Stimulated activated CD4-positive, alpha-beta T cell treated with anti-CD3 and anti-CD28 coated beads, Interleukin-15, amount 100 ng/mL, for 48 hours (primary cell): ENCODE data around the gene MTRF1.
"Not testable (repeated sequence)": the region's sequence is repeated elsewhere in the genome, so short reads cannot be mapped to it uniquely, and the experiment has no call there.

Experiments used
- DNase-seq, 2 donors: peaks; one replicate each; pipeline ENCODE4 v3.0.0-alpha.2; 2020; ENCODE audit warnings: low read depth in 2 of 2

The MTRF1 gene

DNA sequence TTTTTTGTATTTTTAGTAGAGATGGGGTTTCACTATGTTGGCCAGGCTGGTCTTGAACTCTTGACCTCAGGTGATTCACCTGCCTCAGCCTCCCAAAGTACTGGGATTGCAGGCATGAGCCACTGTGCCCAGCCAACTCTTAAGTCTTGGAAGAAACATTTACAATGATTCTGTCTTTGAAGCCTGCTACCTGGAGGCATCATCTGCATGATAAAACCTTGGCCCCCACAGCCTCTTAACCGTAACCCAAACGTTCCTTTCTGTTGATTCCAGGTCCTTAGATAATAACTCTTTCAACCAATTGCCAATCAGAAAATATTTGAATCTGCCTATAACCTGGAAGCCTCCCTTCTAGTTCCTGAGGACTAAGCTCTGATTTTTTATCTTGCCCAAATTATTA, 15.8 kb upstream of the MTRF1 start:
- not testable (repeated sequence) for DNase-seq

DNA sequence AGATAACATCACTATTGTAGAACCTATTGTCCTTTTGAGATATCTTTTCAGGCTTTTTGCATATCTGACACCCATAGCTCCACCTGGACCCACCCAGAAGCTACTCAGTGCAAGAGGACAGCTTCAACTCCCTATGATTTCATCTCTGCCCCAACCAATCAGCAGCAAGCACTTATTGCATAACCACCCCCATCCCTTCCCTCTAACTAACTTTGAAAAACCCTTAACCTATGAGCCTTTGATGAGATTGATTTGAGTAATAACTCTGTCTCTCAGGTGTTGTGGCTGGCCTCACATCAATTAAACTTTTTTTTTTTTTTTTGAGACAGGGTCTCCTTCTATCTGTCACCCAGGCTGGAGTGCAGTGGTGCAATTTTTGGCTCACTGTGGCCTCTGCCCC, 13.4 kb upstream of the MTRF1 start:
- DNase-seq = no peak

DNA sequence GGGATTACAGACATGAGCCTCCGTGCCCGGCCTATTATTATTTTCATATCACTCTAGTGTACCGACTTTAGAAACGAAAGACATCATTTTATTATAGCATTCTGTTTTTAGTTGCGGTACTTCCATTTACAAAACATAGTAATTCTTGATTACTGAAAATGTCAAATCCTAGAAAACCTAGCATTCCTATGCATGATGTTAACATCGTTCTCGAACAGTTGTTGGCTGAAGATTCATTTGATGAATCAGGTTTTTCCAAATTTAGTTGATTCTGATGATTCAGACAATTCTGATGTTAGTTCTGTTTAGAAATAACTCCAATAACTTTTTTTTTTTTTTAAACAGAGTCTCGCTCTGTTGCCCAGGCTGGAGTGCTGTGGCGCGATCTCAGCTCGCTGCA, 11.5 kb upstream of the MTRF1 start:
- no peak for DNase-seq

DNA sequence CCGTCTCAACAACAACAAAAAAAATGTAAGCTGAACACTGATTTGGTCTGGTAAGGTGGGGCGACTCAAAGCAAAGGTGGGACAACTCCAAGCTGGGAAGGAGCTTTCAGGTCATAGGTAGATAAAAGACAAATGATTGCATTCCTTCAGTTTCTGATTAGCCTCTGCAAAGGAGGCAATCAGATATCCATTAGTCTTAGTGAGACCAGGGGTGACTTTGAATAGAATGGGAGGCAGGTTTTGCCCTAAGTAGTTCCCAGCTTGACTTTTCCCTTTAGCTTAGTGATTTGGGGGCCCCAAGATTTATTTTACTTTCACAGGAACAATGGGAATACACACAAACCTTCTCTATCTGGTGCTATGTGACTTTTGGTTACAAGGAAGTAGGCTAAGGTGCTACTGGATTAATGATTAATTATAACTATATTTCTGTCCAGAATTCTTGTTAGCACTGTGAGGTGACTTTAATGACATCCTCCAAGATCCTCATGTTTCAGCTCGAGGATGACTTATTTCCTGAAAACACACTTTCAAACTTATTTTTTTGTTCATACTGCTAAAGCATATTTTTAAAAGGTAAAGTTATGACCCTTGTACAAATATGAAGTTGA, 10.6 kb upstream of the MTRF1 start:
- DNase-seq = no peak

DNA sequence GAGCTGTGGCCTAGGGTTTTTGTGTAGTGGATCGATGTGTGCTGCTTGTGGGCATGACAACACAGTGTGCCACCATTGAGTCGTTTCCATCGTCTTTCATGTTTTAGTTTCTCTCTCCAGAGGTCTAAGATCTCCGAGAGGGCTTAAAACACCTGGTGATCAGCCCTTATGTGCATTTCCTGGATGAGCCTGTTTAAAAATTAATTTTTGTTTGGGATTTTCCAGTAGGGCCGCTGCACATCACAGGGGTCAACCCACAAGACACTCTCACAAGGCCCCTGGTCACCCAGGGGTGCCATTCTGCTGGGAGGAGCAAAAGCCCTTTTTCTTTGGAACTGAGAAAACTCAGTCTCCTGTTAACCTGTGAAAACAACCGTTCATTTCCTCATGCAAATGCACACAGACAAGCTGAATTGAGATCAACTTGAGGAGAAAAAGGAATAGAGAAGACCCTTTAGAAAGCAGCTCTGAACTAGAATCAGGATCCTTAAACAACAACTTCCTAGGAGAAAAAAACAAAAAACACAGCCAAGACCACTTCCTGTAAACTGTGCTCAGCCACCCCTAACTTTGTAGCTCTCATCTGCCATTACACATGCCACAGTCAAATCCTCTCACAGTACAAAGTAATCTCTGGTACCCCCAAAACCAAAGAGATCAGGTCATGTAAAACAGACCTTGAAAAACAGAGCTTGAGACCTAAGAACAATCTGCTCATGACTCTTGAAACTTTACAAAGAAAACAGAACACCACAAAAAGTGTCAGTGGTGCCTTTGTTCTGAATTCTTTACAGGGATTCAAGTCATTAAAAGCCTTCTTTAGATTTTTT, 8.3 kb upstream of the MTRF1 start:
- DNase-seq = no peak

DNA sequence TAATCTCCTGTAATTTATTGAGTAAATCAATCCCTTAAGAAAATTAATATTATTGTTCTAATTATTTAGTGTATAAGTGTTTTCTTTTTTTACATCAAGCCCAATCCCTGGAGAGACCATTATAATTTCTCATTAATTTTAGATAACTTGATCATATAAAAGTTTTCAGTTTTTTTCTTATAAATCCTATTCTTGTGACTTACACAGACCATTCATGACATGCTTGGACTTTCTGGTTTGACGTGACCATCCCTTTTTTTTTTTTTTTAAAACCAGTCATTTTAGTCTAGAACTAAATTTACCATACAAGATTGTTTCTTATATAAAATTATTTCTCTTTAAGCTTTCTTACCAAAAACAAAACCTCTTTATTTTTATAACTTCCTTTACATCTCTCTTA, 5.4 kb upstream of the MTRF1 start:
- DNase-seq = no peak

DNA sequence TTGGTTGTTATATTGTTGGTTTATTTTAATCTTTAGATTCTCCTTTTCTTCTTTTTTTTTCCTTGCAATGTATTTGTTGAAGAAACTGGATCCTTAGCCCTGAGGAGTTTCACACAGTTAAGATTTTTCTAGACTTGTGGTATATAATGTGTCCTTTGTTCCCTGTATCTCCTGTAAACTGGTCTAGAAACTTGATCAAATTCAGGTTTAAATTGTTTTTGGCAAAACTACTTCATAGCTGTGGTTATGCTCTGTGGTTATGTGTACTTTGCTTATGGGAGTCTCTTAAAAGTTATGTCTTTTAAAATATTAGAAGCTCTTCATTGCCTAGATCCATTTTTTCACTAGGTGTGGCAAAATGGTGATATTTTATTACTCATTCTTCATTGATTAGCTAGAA, 3.7 kb upstream of the MTRF1 start:
- DNase-seq = no peak

DNA sequence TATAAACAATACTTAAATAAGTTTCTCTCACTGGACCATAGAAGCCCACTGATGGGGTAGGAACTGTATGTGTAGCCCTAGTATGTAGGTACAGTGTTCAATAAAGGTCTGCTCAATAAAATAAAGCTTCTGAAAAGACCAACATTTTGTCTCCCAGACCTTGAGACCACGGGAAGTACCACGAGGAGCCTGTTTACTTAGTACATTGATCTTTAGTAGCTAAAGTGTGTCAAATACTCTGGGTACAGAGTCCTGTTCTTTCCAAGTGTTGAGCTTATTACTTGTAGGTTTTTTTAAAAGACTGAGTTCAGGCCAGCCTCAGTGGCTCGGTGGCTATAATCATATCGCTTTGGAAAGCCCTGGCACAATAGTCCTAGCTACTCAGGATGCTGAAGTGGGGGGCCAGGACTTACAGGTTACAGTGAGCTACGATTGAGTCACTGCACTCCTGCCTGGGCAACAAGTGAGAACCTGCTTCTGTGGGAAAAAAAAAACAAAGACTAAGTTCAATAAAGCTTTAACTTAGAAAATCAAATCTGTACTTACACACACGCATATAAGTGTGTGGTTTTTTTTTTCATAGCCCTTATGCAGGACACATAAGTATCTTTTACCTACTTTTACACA, 3.4 kb downstream of the MTRF1 start:
- no peak for DNase-seq

DNA sequence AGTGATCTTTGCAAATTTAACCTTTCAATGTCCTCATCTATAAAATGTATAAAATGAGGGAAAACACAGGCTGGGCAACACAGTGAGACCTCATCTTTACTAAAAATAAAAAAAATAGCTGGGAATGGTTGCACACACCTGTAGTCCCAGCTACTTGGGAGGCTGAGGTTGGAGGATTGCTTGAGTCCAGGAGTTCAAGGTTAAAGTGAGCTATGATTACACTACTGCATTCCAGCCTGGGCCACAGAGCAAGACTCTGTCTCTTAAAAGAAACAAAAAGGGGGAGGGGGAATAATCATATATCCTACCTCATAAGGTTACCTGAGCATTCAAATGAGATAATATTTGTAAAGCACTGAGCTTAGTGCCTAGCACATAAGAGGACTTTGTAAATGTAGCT, 5.8 kb downstream of the MTRF1 start:
- no peak for DNase-seq

DNA sequence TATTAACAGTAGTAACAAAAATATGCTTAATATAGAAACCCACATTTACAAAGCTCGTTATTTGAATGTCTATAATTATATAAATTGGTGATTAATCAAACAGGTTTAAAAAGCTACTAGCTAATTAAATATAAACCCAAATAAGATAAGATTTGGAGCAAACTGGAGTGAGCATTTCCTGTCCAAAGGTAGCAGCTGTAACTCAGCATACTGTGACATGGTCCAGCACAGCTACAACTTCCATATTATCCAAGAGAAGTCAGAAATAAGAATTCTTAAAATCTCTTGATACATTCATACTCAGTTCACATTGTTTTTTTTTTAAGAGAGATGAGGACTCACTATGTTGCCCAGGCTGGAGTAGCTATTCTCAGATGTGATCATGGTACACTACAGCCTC, 8.5 kb downstream of the MTRF1 start:
- no peak for DNase-seq

DNA sequence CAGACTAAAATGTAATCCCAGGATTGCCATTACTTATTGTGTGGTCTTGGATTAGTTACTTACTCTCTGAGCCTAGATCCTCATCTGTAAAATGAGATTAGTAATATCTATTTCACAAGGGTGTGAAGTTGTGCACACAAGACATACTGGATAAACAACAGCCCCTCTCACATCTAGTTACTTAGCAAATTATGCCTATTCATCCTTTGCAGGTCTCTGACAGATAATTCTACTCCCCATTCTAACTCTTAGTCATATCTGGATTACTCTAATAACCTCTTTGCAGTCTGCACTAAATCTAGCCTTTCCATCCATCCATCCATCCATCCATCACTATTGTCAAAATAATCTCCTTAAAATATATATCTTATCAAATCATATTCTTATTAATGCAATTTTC, 12.4 kb downstream of the MTRF1 start:
- DNase-seq = no peak

DNA sequence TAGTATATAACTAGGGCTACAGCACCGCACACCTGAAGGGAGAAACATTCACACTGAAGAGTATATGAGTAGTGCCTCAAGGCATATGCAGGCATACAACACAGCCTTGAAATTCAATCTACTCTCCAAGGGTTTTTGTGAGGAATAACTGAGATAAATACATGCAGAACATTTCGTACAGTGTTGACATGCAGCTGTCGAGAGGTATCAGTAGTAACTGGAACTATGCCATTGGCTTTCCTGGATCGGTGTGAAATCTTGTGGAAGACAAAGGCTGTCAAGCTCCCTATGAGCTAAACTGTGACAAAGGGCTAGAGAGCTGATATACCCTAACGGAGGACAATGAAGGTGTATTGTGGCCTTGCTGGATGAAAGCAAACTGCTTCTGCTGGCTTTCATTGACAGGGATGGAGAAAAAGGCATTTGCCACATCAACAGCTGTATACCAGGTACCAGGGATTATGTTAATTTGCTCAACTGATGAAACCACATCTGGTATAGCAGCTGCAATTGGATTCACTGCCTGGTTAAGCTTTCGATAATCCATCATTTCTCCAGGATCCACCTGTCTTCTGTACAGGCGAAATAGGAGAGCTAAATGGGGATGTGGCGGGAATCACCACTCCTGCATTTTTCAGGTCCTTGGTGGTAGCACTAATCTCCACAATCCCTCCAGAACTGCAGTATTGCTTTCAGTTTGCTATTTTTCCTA, 16.3 kb downstream of the MTRF1 start:
- no peak for DNase-seq

DNA sequence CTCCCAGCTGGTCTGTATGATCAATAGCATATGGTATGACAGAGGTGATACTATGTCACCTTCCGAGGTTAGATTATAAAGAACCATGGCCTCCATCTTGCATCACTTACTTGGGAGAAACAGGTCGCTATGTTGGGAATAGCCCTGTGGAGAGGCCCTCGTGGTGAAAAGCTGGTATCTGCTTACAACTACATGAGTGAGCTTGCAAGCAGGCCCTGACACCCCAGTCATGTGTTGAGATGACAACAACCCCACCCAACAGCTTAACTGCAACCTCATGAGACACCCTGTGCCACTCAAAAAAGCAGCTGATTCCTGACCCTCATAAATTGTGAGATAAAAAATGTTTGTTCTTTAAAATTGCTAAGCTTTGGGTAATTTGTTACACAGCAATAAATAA, 18.8 kb downstream of the MTRF1 start:
- DNase-seq = no peak

DNA sequence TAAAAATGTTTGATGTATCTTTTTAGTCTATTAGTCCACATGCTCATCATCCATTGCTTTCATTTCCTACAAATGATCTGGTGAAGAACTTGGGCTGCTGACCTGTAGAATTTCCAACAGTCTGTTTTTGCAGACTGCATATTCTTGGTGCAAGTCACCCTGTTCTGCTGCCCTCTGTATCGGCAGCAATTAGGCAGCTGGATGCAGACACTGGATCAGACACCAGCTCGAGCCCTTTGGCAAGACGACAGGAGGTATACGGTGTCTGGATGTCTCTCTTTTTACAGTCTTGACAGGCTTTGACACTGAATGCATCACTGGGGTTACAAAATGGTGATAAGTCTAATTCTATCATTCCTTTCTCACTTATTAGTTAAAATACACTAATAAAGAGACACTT, 21.8 kb downstream of the MTRF1 start:
- DNase-seq = no peak

DNA sequence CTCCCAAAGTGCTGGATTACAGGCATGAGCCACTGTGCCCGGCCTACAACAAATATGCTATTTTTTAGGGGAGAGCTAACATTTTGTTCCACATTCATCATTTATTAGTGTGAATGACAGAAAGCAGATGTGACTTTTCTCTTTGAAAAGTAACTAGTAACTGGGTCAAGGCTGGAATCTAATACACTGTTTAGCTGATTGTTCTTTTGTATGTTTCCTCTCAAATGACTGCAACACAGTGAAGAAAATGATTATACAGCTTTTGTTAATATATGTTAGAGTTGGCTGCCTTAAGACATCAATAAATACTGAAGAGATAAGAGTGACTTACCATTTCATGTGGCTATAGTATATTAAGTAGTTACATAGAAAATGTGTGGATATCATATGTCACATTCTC, 27.0 kb downstream of the MTRF1 start:
- DNase-seq = no peak

DNA sequence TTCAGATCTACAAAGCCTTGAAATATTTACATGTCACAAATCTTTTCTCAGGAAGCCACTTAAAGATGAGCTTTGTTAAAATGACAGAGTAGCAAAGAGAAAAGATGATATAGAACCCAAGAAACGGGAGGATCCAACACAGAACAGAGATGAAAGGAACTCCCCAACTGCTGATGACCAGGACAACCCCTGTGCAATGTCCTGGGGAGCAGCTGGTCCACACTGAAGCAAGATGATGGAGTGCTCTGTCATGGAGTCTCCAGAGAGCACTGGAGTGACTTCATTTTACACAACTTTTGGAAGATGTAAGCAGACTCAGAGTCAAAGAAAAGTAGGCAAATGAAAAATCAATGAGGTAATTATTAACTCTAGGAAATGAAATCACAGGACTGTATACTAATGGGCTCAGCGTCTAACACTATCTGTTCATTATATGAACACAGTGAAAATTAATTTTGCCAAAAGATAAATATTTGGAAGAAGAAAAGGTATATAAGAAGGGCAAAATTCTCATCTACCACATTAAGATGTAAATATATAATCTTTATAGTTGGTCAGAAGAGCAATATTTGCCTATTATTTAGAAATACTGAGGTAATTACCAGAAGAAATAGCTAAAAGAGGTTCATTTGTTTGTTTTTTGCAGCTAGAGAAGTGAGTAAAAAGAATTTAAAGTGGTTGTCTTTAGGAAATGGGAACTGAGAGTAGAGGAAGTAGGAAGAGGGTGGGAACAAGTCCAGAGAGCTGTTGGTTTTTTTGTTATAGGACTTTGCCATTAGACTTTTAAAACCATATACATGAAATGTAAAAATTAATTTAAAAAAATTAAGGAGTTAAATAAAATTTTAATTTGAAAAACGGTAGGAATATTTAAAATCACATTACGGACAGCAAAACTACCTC, 30.5 kb downstream of the MTRF1 start:
- no peak for DNase-seq

DNA sequence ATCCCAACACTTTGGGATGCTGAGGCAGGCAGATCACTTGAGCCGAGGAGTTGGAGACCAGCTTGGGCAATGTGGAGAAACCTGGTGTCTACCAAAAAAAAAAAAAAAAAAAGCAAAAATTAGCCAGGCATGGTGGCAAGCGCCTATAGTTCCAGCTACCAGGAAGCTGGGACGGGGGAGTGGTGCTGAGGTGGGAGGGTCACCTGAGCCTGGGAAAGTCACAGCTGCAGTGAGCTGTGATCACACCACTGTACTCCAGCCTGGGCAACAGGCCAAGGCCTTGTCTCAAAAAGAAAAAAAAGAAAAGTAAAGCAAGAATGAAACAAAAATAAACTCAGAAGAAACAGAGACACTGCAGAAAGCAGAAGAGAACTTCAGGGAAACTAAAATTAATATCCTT, 31.6 kb downstream of the MTRF1 start:
- no peak for DNase-seq

DNA sequence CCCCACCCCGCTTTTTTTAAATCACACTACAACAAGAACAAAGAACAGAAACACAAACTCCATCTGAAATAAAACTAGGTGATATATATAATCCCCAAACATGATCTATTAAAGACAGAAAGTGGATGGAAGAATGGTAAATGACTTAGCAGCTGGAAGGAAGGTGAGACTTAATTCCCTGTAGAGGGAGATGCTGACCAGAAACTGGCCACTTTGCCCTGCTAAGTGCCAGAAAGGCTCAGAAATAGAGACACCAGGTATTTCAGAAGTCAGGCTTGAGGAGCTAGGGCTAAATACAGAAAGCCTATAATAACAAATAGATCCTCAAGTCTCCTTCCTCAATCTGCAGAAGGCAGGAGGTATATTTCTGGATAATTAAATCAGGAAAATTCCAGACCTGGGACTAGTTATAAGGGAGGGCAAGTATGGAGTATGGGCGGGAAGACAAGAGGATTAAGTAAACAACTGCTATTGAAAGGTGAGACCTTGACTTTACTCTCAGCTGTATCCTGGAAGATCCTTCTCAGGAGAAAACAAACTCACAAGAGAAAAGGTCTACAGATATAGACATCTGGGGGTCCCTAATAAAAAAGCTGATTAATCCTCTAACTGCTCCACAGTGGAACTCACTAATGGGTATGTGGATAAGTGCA, 32.2 kb downstream of the MTRF1 start:
- no peak for DNase-seq

DNA sequence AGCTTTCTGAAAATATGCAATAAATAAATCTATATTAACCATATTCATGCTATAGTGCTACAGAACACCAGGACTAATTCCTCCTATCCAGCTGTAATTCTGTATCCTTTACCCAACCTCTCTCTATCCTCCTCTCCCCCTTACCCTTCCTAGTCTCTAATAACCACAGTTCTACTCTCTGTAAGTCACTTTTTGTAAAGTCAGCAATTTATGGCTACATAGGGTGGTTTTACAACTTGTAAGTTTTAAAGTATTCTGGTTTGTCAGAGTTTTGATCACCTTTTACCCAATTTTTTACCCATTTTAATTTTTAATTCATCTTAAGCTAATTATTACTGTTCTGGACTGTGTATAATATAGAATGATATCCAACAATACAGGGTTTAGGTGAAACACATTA, 34.0 kb downstream of the MTRF1 start:
- no peak for DNase-seq

DNA sequence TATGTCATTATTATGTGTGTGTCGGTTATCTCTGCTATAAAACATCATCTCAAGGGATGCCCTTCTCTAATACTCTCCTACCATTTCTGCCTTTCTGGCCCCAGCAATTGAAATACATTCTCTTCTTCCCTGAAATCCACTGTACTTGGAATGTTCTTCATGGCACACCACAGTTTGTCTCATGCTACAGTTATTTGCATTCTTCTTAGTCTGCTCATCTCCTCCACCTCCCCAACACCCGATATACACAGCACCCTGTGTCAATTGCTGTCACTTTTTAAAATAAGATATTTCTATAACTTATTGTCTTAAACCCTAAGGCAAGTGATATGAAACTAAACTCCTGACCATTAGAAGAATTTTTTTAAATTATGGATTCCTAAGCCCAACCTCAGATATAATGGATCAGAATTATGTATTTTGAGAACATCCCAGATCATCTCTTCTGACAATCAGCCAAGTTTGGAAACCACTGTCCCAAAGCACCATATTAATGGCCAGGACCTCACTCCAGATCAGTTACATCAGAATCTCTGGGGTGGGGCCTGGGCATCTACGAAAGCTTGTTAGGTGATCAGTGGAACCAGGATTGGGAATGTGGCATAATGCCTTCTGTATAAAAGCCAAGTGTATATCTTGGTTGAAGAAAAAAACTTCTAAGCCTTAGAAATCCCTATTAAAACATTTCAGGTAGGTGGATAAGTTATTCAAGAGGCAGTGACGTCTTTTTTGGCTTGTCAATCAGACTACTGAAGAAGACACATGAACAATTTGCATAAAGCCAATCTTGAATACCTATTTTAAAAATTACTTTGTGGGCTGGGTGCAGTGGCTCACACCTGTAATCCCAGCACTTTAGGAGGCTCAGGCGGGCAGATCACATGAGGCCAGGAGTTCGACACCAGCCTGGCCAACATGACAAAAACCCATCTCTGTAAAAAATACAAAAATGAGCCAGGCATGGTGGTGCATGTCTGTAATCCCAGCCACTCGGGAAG, 39.0 kb downstream of the MTRF1 start:
- no peak for DNase-seq
